WTC11 (cell line): ENCODE results near the gene TP63. TPM values are rescaled to one million over a fixed set of nuclear protein-coding genes. Genes with fewer than 3 reads are reported as not detected.

Experiments
- ATAC-seq: fragments of 200-7000 bp; cut with Tn5 transposase; 2 replicates; pipeline ENCODE4 v1.10.0; 2021; ENCODE audit warnings: mild to moderate bottlenecking, moderate library complexity
- CTCF ChIA-PET: fragments of 300-600 bp; sonication (Branson Sonifier 250); formaldehyde crosslinking; loops from one replicate; lab custom pipeline; 2021; ENCODE audit warnings: antibody characterized with exemption; lab: Charles Lee
- POLR2A ChIA-PET: fragments of 350-600 bp; sonication (Branson Sonifier 250); formaldehyde crosslinking; loops from one replicate; lab custom pipeline; 2021; ENCODE audit warnings: antibody characterized with exemption; lab: Charles Lee
- DNase-seq: peaks from one replicate; pipeline ENCODE4 v3.0.0; 2021; ENCODE audit warnings: low spot score
- H3K27ac Mint-ChIP-seq: 2 replicates; pipeline ENCODE4 v1.8.0; 2021; ENCODE audit warnings: mixed read lengths
- H3K27me3 Mint-ChIP-seq: 2 replicates; pipeline ENCODE4 v1.8.0; 2021; ENCODE audit warnings: low read depth, mild to moderate bottlenecking, moderate library complexity, mixed read lengths
- H3K36me3 Mint-ChIP-seq: 2 replicates; pipeline ENCODE4 v1.8.0; 2021; ENCODE audit warnings: mixed read lengths
- H3K4me1 Mint-ChIP-seq: 2 replicates; pipeline ENCODE4 v1.8.0; 2022; ENCODE audit warnings: mixed read lengths
- H3K4me3 Mint-ChIP-seq: 2 replicates; pipeline ENCODE4 v1.8.0; 2021; ENCODE audit warnings: mild to moderate bottlenecking, moderate library complexity, mixed read lengths
- H3K9me3 Mint-ChIP-seq: 2 replicates; pipeline ENCODE4 v1.8.0; 2021; ENCODE audit warnings: mixed read lengths
- ARID4B ChIP-seq: sonication (generic); formaldehyde crosslinking; IDR thresholded peaks from 2 replicates; pipeline ENCODE4 v1.8.0; 2023; ENCODE audit warnings: missing genetic modification reagents, mild to moderate bottlenecking, borderline replicate concordance
- E2F5 ChIP-seq: sonication (generic); formaldehyde crosslinking; IDR thresholded peaks from 2 replicates; pipeline ENCODE4 v1.8.1; 2022; ENCODE audit warnings: mild to moderate bottlenecking, moderate library complexity, missing genetic modification reagents
- ELF4 ChIP-seq: sonication (generic); formaldehyde crosslinking; IDR thresholded peaks from 2 replicates; pipeline ENCODE4 v1.8.1; 2022; ENCODE audit warnings: low read depth, mild to moderate bottlenecking, moderate library complexity, missing genetic modification reagents
- ERG ChIP-seq: fragments of 250-450 bp; sonication (Bioruptor Pico); IDR thresholded peaks from 2 replicates; pipeline ENCODE4 v1.8.0; 2021; ENCODE audit warnings: mild to moderate bottlenecking
- JUN ChIP-seq: sonication (generic); formaldehyde crosslinking; IDR thresholded peaks from 2 replicates; pipeline ENCODE4 v1.8.0; 2023; ENCODE audit warnings: mild to moderate bottlenecking, missing genetic modification reagents
- MXD4 ChIP-seq: fragments of 250-450 bp; sonication (Bioruptor Pico); IDR thresholded peaks from 2 replicates; pipeline ENCODE4 v1.8.0; 2021; ENCODE audit warnings: mild to moderate bottlenecking, moderate library complexity, borderline replicate concordance
- MYBL2 ChIP-seq: sonication (generic); formaldehyde crosslinking; IDR thresholded peaks from 2 replicates; pipeline ENCODE4 v1.8.1; 2023; ENCODE audit warnings: mild to moderate bottlenecking, moderate library complexity, missing genetic modification reagents
- NFATC4 ChIP-seq: fragments of 250-450 bp; sonication (Bioruptor Pico); IDR thresholded peaks from 2 replicates; pipeline ENCODE4 v1.9.0; 2021; ENCODE audit warnings: mild to moderate bottlenecking
- NR3C1 ChIP-seq: sonication (generic); formaldehyde crosslinking; conservative IDR thresholded peaks from 2 replicates; pipeline ENCODE4 v1.8.1; 2023; ENCODE audit warnings: low read depth, mild to moderate bottlenecking, missing genetic modification reagents
- OVOL2 ChIP-seq: fragments of 250-450 bp; sonication (Bioruptor Pico); IDR thresholded peaks from 2 replicates; pipeline ENCODE4 v1.9.0; 2021; ENCODE audit warnings: mild to moderate bottlenecking, borderline replicate concordance
- SOX15 ChIP-seq: fragments of 250-450 bp; sonication (Bioruptor Pico); IDR thresholded peaks from 2 replicates; pipeline ENCODE4 v1.9.0; 2021; ENCODE audit warnings: mild to moderate bottlenecking
- STAT6 ChIP-seq: sonication (generic); formaldehyde crosslinking; conservative IDR thresholded peaks from 2 replicates; pipeline ENCODE4 v1.8.1; 2023; ENCODE audit warnings: mild to moderate bottlenecking, low read depth, missing genetic modification reagents, moderate library complexity
- TP53 ChIP-seq: sonication (generic); formaldehyde crosslinking; IDR thresholded peaks from 2 replicates; pipeline ENCODE4 v1.8.1; 2023; ENCODE audit warnings: mild to moderate bottlenecking, missing genetic modification reagents
- USF1 ChIP-seq: sonication (generic); formaldehyde crosslinking; IDR thresholded peaks from 2 replicates; pipeline ENCODE4 v1.8.0; 2022; ENCODE audit warnings: mild to moderate bottlenecking, missing genetic modification reagents
- ZNF232 ChIP-seq: sonication (generic); formaldehyde crosslinking; IDR thresholded peaks from 2 replicates; pipeline ENCODE4 v1.8.0; 2022; ENCODE audit warnings: mild to moderate bottlenecking, missing genetic modification reagents
- ZNF512 ChIP-seq: sonication (generic); formaldehyde crosslinking; IDR thresholded peaks from 2 replicates; pipeline ENCODE4 v1.8.1; 2022; ENCODE audit warnings: missing genetic modification reagents, borderline replicate concordance
- total RNA-seq: library from RNA; stranded (reverse); gene quantifications from 3 replicates; pipeline ENCODE4 v1.2.3, GENCODE V29; 2021

TP63 gene
- total RNA-seq, 1 experiment from 2014 or later = 0.09 TPM

GRCh38 chr3:189698811-189699210, 67.6 kb downstream of the TP63 start (continued):
- TF ChIP-seq USF1 (CRISPR knock-in tag) = no peak
- TF ChIP-seq MYBL2 = no peak
- TF ChIP-seq E2F5 (CRISPR knock-in tag) = no peak
- TF ChIP-seq, all 79 proteins: peak for 0

GRCh38 chr3:189699885-189700284, 68.7 kb downstream of the TP63 start:
- TF ChIP-seq ARID4B (CRISPR knock-in tag) (no peak), TP53 (CRISPR knock-in tag) (no peak), OVOL2 (no peak), ELF4 (CRISPR knock-in tag) (no peak), ZNF232 (CRISPR knock-in tag) (no peak), STAT6 (no peak), SOX15 (CRISPR knock-in tag) (no peak), ERG (CRISPR knock-in tag) (no peak), ZNF512 (CRISPR knock-in tag) (no peak), NFATC4 (CRISPR knock-in tag) (no peak), JUN (no peak), MXD4 (CRISPR knock-in tag) (no peak), NR3C1 (CRISPR knock-in tag) (no peak)
- Mint-ChIP-seq H3K4me3 (no peak overlapping the region), H3K36me3 (no peaks in the 10 kb centered on the region), H3K9me3 (no peaks in the 10 kb centered on the region), H3K4me1 (peaks cover 6% of the 10 kb centered on the region), H3K27me3 (no peaks in the 10 kb centered on the region; the same call in 1 of the 2 replicates), H3K27ac (no peak overlapping the region)
- CTCF ChIA-PET = no interaction called here
- DNase-seq = no peak
- POLR2A ChIA-PET = no interaction called here
- ATAC-seq = no peak
